Measurements from ENCODE around the gene SAT2.
A peak's percentile ranks its signal among the peaks of the same experiment; 100 is the strongest.

Gene SAT2

GRCh38 chr17:7583253-7584109 lies 44.1 kb downstream of the SAT2 start, which contains the start of gene MPDU1:
Gene MPDU1 (plus strand): TSS chr17:7583852. CDS start chr17:7583863, 11 bp downstream.
- H3K4me1 ChIP-seq (ENCODE audit: low read length): peaks cover 30% of the 10 kb centered on the region
- DNase-seq: peak; percentile 96
- H3K36me3 ChIP-seq (replicated peaks; ENCODE audit: insufficient read depth, low read length): no peaks in the 10 kb centered on the region
- H3K27me3 ChIP-seq (replicated peaks; ENCODE audit: insufficient read depth, low read length): no peaks in the 10 kb centered on the region
- TF ChIP-seq, protein P1, sequence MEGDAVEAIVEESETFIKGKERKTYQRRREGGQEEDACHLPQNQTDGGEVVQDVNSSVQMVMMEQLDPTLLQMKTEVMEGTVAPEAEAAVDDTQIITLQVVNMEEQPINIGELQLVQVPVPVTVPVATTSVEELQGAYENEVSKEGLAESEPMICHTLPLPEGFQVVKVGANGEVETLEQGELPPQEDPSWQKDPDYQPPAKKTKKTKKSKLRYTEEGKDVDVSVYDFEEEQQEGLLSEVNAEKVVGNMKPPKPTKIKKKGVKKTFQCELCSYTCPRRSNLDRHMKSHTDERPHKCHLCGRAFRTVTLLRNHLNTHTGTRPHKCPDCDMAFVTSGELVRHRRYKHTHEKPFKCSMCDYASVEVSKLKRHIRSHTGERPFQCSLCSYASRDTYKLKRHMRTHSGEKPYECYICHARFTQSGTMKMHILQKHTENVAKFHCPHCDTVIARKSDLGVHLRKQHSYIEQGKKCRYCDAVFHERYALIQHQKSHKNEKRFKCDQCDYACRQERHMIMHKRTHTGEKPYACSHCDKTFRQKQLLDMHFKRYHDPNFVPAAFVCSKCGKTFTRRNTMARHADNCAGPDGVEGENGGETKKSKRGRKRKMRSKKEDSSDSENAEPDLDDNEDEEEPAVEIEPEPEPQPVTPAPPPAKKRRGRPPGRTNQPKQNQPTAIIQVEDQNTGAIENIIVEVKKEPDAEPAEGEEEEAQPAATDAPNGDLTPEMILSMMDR (IDR thresholded peaks at IDR 0.05; ENCODE audit: low read length): no peak
- no peak for TF ChIP-seq EZH2phosphoT487 (IDR thresholded peaks at IDR 0.05; ENCODE audit: low read length)
- peaks cover 57% of the 10 kb centered on the region for H3K79me2 ChIP-seq (ENCODE audit: low read length)
- H3F3A ChIP-seq (ENCODE audit: insufficient read depth, low read length): peaks cover 31% of the 10 kb centered on the region
- H3K4me3 ChIP-seq (ENCODE audit: low read length): peak within 1 kb of the TSS; percentile 80
- no peaks in the 10 kb centered on the region for H3K9me2 ChIP-seq (replicated peaks; ENCODE audit: insufficient read depth, low read length)
- peak within 1 kb of the TSS; percentile 80 for H3K27ac ChIP-seq (ENCODE audit: low read length)
- peak within 1 kb of the TSS; percentile 90 for H3K4me2 ChIP-seq (ENCODE audit: low read depth, low read length)
- H4K20me1 ChIP-seq (ENCODE audit: insufficient read depth, low read length): 0 out of 2 replicates have a peak, but pooled peaks cover 6% of the 10 kb centered on the region
- no peaks in the 10 kb centered on the region for H3K9me3 ChIP-seq (replicated peaks; ENCODE audit: insufficient read depth, low read length)
- H2AFZ ChIP-seq (ENCODE audit: low read length): peak within 1 kb of the TSS; percentile 91
- H3K9ac ChIP-seq (ENCODE audit: low read length): peak within 1 kb of the TSS; percentile 86

GRCh38 chr17:7582396-7583252 lies 45.0 kb downstream of the SAT2 start:
- Histone ChIP-seq H3K79me2 (ENCODE audit: low read length) (peaks cover 59% of the 10 kb centered on the region), H3K4me1 (ENCODE audit: low read length) (peaks cover 38% of the 10 kb centered on the region), H4K20me1 (ENCODE audit: insufficient read depth, low read length) (peaks cover 12% of the 10 kb centered on the region), H3F3A (ENCODE audit: insufficient read depth, low read length) (peaks cover 38% of the 10 kb centered on the region), H3K4me2 (ENCODE audit: low read depth, low read length) (peak overlapping the region; percentile 90), H3K27me3 (replicated peaks; ENCODE audit: insufficient read depth, low read length) (no peaks in the 10 kb centered on the region), H3K9me2 (replicated peaks; ENCODE audit: insufficient read depth, low read length) (no peaks in the 10 kb centered on the region), H3K9ac (ENCODE audit: low read length) (peak overlapping the region; percentile 86; the same call in 1 of the 2 replicates), H3K4me3 (ENCODE audit: low read length) (peak overlapping the region; percentile 80), H2AFZ (ENCODE audit: low read length) (peak overlapping the region; percentile 91; the same call in 1 of the 2 replicates), H3K9me3 (replicated peaks; ENCODE audit: insufficient read depth, low read length) (no peaks in the 10 kb centered on the region), H3K27ac (ENCODE audit: low read length) (peak overlapping the region; percentile 80; the same call in 1 of the 2 replicates), H3K36me3 (replicated peaks; ENCODE audit: insufficient read depth, low read length) (peaks cover 4% of the 10 kb centered on the region; the same call in 1 of the 2 replicates)
- no peak for DNase-seq
- TF ChIP-seq, protein P1 (IDR thresholded peaks at IDR 0.05; ENCODE audit: low read length): no peak

GRCh38 chr17:7580604-7581575 lies 46.7 kb downstream of the SAT2 start:
- no peak overlapping the region for H3K4me2 ChIP-seq (ENCODE audit: low read depth, low read length)
- H3K9ac ChIP-seq (ENCODE audit: low read length): no peak overlapping the region
- H3K79me2 ChIP-seq (ENCODE audit: low read length): peaks cover 69% of the 10 kb centered on the region
- H2AFZ ChIP-seq (ENCODE audit: low read length): no peak overlapping the region
- peaks cover 56% of the 10 kb centered on the region for H3F3A ChIP-seq (ENCODE audit: insufficient read depth, low read length)
- no peaks in the 10 kb centered on the region for H3K9me2 ChIP-seq (replicated peaks; ENCODE audit: insufficient read depth, low read length)
- H3K4me3 ChIP-seq (ENCODE audit: low read length): no peak overlapping the region
- H3K9me3 ChIP-seq (replicated peaks; ENCODE audit: insufficient read depth, low read length): no peaks in the 10 kb centered on the region
- no peak for TF ChIP-seq EZH2 (optimal IDR thresholded peaks at IDR 0.05; ENCODE audit: low read depth, low read length)
- no peak for TF ChIP-seq EZH2phosphoT487 (IDR thresholded peaks at IDR 0.05; ENCODE audit: low read length)
- TF ChIP-seq, protein P1 (IDR thresholded peaks at IDR 0.05; ENCODE audit: low read length): no peak
- peaks cover 28% of the 10 kb centered on the region for H4K20me1 ChIP-seq (ENCODE audit: insufficient read depth, low read length)
- H3K4me1 ChIP-seq (ENCODE audit: low read length): peaks cover 54% of the 10 kb centered on the region
- DNase-seq: no peak
- no peak overlapping the region for H3K27ac ChIP-seq (ENCODE audit: low read length)
- peaks cover 18% of the 10 kb centered on the region; the same call in 1 of the 2 replicates for H3K36me3 ChIP-seq (replicated peaks; ENCODE audit: insufficient read depth, low read length)
- no peaks in the 10 kb centered on the region for H3K27me3 ChIP-seq (replicated peaks; ENCODE audit: insufficient read depth, low read length)

All from MM.1S (cell line).